Sigmoid colon (tissue), 7 donors: ENCODE results near the gene PLCB2. TPM values are rescaled to one million over a fixed set of nuclear protein-coding genes. Genes with fewer than 3 reads are reported as not detected.
A peak's percentile ranks its signal among the peaks of the same experiment; 100 is the strongest.

Source experiments
- DNase-seq: peaks from one replicate; pipeline ENCODE4 v3.0.0-alpha.2; 2019
- H3K27ac ChIP-seq, 4 donors: fragments of 200-600 bp; sonication (generic); one replicate each; pipeline ENCODE4 v1.5.1; 2016 to 2019; ENCODE audit warnings: mild to moderate bottlenecking in 1 of 4
- H3K27me3 ChIP-seq, 3 donors: fragments of 200-600 bp; sonication (generic); one replicate each; pipeline ENCODE4 v1.5.1; 2019; ENCODE audit warnings: mild to moderate bottlenecking in 1 of 3
- H3K36me3 ChIP-seq, 4 donors: fragments of 200-600 bp; sonication (generic); one replicate each; pipeline ENCODE4 v1.5.1; 2016 to 2019
- H3K4me1 ChIP-seq, 4 donors: fragments of 200-600 bp; sonication (generic); one replicate each; pipeline ENCODE4 v1.5.1; 2017 to 2019
- H3K4me3 ChIP-seq, 4 donors: fragments of 200-600 bp; sonication (generic); one replicate each; pipeline ENCODE4 v1.5.1; 2017 to 2019; ENCODE audit warnings: mild to moderate bottlenecking in 2 of 4, moderate library complexity in 1 of 4
- H3K9me3 ChIP-seq, 4 donors: fragments of 200-600 bp in 3 of 4; sonication (generic) in 3 of 4; one replicate each; pipeline versions ENCODE4 v1.5.1 to v1.6.1; 2013 to 2019
- CTCF ChIP-seq, 4 experiments: fragments of 450-650 bp in 3 of 4; fragments of 200-600 bp in 1 of 4; IDR thresholded peaks; one replicate each; pipeline ENCODE4 v1.5.1; 2016 to 2019; ENCODE audit warnings: antibody characterized with exemption in 4 of 4, mild to moderate bottlenecking in 3 of 4, moderate library complexity in 2 of 4
- EP300 ChIP-seq, 4 donors: sonication (generic); formaldehyde crosslinking; IDR thresholded peaks; one replicate each; pipeline ENCODE4 v1.6.1; 2017; ENCODE audit warnings: antibody characterized with exemption in 4 of 4
- POLR2A ChIP-seq, 2 donors: fragments of 450-650 bp; IDR thresholded peaks; one replicate each; pipeline ENCODE4 v1.6.1; 2016; ENCODE audit warnings: antibody characterized with exemption in 2 of 2, mild to moderate bottlenecking in 2 of 2, moderate library complexity in 2 of 2
- POLR2AphosphoS5 ChIP-seq, 4 donors: sonication (generic); formaldehyde crosslinking; IDR thresholded peaks; one replicate each; pipeline ENCODE4 v1.6.1; 2017; ENCODE audit warnings: antibody characterized with exemption in 4 of 4
- WGBS, 2 donors: extraction: QIAGEN DNeasy Blood & Tissue Kit; methylation state at CpG; one replicate each; pipeline ENCODE4 v1.1.7; 2013; 5-methylcytosine and 5-hydroxymethylcytosine counted together
- intact Hi-C: fragments of 100-400 bp; cut with DNase I; formaldehyde crosslinking; loops from one replicate; pipeline ENCODE4 v1.15.1; 2023
- polyA plus RNA-seq, 3 donors: library from polyadenylated mRNA; stranded (reverse); fragments of 200-250 nt; gene quantifications; one replicate each; pipeline ENCODE4 v1.2.3, GENCODE V29; 2013
- total RNA-seq, 4 donors: library from RNA; depleted of rRNA; stranded (reverse); fragments of >200 nt; gene quantifications; one replicate each; pipeline ENCODE4 v1.1.0, GENCODE V29; 2016
- donor health status: healthy with polysubstance abuse.
- donor health status: Bipolar disorder and iron deficiency.
- donor health status: healthy.

Gene PLCB2
- total and polyA plus RNA-seq, 7 donors: 2.4 to 27.5 (median 7.2) TPM

GRCh38 chr15:40354408-40355171 lies 46.9 kb upstream of the PLCB2 start:
- no peak for DNase-seq
- H3K4me1 ChIP-seq: peaks cover 0 to 19% (median 12%) of the 10 kb centered on the region in 4 donors
- intact Hi-C loops: no loop called here
- H3K27ac ChIP-seq: no peak overlapping the region
- H3K9me3 ChIP-seq: no peaks in the 10 kb centered on the region
- TF ChIP-seq EP300 (IDR thresholded peaks at IDR 0.05) (no peak), POLR2A (IDR thresholded peaks at IDR 0.05) (no peak), POLR2AphosphoS5 (IDR thresholded peaks at IDR 0.05) (no peak), CTCF (IDR thresholded peaks at IDR 0.05) (peak in 2 of 4 experiments; percentile 31 to 33)
- 40 to 46% methylated on average over 9 of the region's 9 CpGs for WGBS, 2 donors
- no peaks in the 10 kb centered on the region for H3K36me3 ChIP-seq
- no peak overlapping the region for H3K4me3 ChIP-seq
- H3K27me3 ChIP-seq: no peaks in the 10 kb centered on the region

GRCh38 chr15:40353697-40354096 lies 46.0 kb upstream of the PLCB2 start:
- no peaks in the 10 kb centered on the region for H3K9me3 ChIP-seq
- TF ChIP-seq POLR2A (IDR thresholded peaks at IDR 0.05): peak in 1 of 2 donors; percentile 20
- no peak for TF ChIP-seq POLR2AphosphoS5 (IDR thresholded peaks at IDR 0.05)
- no peak for TF ChIP-seq CTCF (IDR thresholded peaks at IDR 0.05)
- no peaks in the 10 kb centered on the region for H3K36me3 ChIP-seq
- peaks cover 0 to 17% (median 11%) of the 10 kb centered on the region in 4 donors for H3K4me1 ChIP-seq
- H3K27ac ChIP-seq: no peak overlapping the region
- peak; percentile 63 for DNase-seq
- no peak overlapping the region for H3K4me3 ChIP-seq
- WGBS, 2 donors: 16 to 67% methylated on average over 5 of the region's 5 CpGs
- intact Hi-C loops: no loop called here
- H3K27me3 ChIP-seq: no peaks in the 10 kb centered on the region

- Histone ChIP-seq H3K27me3 (no peaks in the 10 kb centered on the region), H3K36me3 (no peaks in the 10 kb centered on the region), H3K4me3 (peak overlapping the region in 1 of 4 donors; percentile 12), H3K4me1 (peaks cover 0 to 7% (median under 1%) of the 10 kb centered on the region in 4 donors), H3K27ac (peak overlapping the region in 1 of 4 donors; percentile 35), H3K9me3 (no peaks in the 10 kb centered on the region)
- 15 to 70% methylated on average over 7 of the region's 7 CpGs for WGBS, 2 donors
- DNase-seq: no peak
- no peak for TF ChIP-seq POLR2AphosphoS5 (IDR thresholded peaks at IDR 0.05)
- TF ChIP-seq CTCF (IDR thresholded peaks at IDR 0.05): no peak
- no peak for TF ChIP-seq POLR2A (IDR thresholded peaks at IDR 0.05)
- no peak for TF ChIP-seq EP300 (IDR thresholded peaks at IDR 0.05)
- intact Hi-C loops: no loop called here
These were observed 44.7 kb upstream of the PLCB2 start for GRCh38 chr15:40352281-40352901.

GRCh38 chr15:40349163-40349562 lies 41.4 kb upstream of the PLCB2 start:
- Histone ChIP-seq H3K4me3 (no peak overlapping the region), H3K36me3 (no peaks in the 10 kb centered on the region), H3K9me3 (no peaks in the 10 kb centered on the region), H3K27ac (no peak overlapping the region), H3K27me3 (no peaks in the 10 kb centered on the region), H3K4me1 (peaks cover 0 to 12% (median 9%) of the 10 kb centered on the region in 4 donors)
- 24 to 79% methylated on average over 5 of the region's 5 CpGs for WGBS, 2 donors
- no peak for DNase-seq
- intact Hi-C loops: no loop called here
- no peak for TF ChIP-seq EP300 (IDR thresholded peaks at IDR 0.05)
- no peak for TF ChIP-seq POLR2A (IDR thresholded peaks at IDR 0.05)
- no peak for TF ChIP-seq POLR2AphosphoS5 (IDR thresholded peaks at IDR 0.05)
- no peak for TF ChIP-seq CTCF (IDR thresholded peaks at IDR 0.05)
